ENCODE results near the gene OR10A4.

DNA sequence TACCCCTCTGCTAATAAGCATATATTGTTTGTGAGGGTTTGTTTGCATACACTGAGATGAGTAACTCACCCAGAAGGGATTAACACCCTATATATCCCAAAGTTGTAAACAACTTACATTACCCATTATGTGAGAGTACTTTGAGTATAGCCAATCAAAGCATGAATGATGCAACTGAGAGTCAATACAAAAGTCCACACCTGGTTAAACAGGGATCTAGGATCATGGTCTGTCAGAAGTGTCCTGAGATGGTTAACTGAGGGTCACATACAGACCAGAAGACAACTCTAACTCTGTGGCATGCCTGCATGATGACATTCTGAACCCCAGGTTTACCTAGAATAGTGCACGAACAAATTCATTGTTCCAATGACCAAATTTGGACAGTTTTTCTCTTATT, 48.3 kb upstream of the OR10A4 start:
- TF ChIP-seq ZNF274 (IDR thresholded peaks at IDR 0.05; ENCODE audit: low read depth, low read length), result no peak
- no peak for TF ChIP-seq YY1 (IDR thresholded peaks at IDR 0.05; ENCODE audit: insufficient read depth, insufficient read length)
